HepG2 (cell line): ENCODE data around the gene QSER1.

Source experiments
- CREM ChIP-seq, 2 experiments: sonication (generic) in 1 of 2; formaldehyde crosslinking in 1 of 2; IDR thresholded peaks; 2 replicates each; pipeline versions ENCODE4 v1.4.0 to v1.6.1; 2016 to 2020; ENCODE audit warnings: antibody characterized with exemption in 1 of 2, mild to moderate bottlenecking in 1 of 2, missing genetic modification reagents in 1 of 2
- ZNF747 ChIP-seq: sonication (generic); formaldehyde crosslinking; IDR thresholded peaks from 2 replicates; pipeline ENCODE4 v1.8.1; 2023; ENCODE audit warnings: missing genetic modification reagents, mild to moderate bottlenecking, borderline replicate concordance
- TF ChIP-seq, protein P1 (sequence below): sonication (generic); formaldehyde crosslinking; IDR thresholded peaks from 2 replicates; pipeline ENCODE4 v1.4.0; 2020; ENCODE audit warnings: missing genetic modification reagents

DNA sequence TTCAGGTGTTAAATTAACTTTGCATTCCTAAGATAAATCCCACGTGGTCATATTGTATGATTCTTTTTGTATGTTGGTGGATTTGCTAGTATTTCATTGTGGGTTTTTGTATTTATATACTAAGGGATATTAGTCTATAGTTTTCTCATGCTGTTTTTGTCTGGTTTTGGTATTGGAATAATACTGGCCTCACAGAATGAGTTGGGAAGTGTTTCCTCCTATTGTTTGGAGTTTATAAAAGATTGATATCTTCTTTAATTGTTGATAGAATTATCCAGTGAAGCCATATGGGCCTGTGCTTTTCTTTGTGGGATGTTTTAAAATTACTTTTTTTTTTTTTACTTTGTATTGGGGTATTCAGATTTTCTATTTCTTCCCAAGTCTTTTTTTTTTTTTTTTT is 59.8 kb downstream of the QSER1 start:
- TF ChIP-seq CREM (IDR thresholded peaks at IDR 0.05) (no peak), CREM (CRISPR knock-in tag; IDR thresholded peaks at IDR 0.05) (no peak), ZNF747 (CRISPR knock-in tag) (no peak)
- TF ChIP-seq, protein P1, sequence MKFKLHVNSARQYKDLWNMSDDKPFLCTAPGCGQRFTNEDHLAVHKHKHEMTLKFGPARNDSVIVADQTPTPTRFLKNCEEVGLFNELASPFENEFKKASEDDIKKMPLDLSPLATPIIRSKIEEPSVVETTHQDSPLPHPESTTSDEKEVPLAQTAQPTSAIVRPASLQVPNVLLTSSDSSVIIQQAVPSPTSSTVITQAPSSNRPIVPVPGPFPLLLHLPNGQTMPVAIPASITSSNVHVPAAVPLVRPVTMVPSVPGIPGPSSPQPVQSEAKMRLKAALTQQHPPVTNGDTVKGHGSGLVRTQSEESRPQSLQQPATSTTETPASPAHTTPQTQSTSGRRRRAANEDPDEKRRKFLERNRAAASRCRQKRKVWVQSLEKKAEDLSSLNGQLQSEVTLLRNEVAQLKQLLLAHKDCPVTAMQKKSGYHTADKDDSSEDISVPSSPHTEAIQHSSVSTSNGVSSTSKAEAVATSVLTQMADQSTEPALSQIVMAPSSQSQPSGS: no peak
